ENCODE results near the gene MBOAT2.
"Not testable (repeated sequence)": the region's sequence is repeated elsewhere in the genome, so short reads cannot be mapped to it uniquely, and the experiment has no call there.

DNA sequence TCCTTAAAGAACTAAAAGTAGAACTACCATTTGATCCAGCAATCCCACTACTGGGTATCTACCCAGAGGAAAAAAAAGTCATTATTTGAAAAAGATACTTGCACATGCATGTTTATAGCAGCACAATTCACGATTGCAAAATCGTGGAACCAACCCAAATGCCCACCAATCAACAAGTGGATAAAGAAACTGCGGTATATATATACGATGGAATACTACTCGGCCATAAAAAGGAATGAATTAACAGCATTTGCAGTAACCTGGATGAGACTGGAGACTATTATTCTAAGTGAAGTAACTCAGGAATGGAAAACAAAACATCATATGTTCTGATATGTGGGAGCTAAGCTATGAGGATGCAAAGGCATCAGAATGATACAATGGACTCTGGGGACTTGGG lies 89.7 kb downstream of the MBOAT2 start:
- TF ChIP-seq CTCF (conservative IDR thresholded peaks at IDR 0.05; ENCODE audit: low read length); EZH2phosphoT487 (IDR thresholded peaks at IDR 0.05; ENCODE audit: borderline replicate concordance): not testable (repeated sequence)

All from Loucy (cell line).